ENCODE data around the gene TNS3.

The TNS3 gene

GRCh38 chr7:47480576-47481538 lies 101.1 kb downstream of the TNS3 start:
- H3K4me3 ChIP-seq (replicated peaks; ENCODE audit: insufficient read depth, low read length), result no peak overlapping the region
- H3K27me3 ChIP-seq (ENCODE audit: insufficient read depth, poor library complexity, severe bottlenecking), result no peaks in the 10 kb centered on the region
- no peak overlapping the region for H3K27ac ChIP-seq (replicated peaks)
- no peak for TF ChIP-seq CTCF (IDR thresholded peaks at IDR 0.05; ENCODE audit: insufficient read depth, low read length)
- no peak for TF ChIP-seq GABPA (IDR thresholded peaks at IDR 0.05; ENCODE audit: low read depth)
- no peak for TF ChIP-seq REST (IDR thresholded peaks at IDR 0.05; ENCODE audit: insufficient replicate concordance, low read depth)
- no peak for TF ChIP-seq POLR2AphosphoS5 (IDR thresholded peaks at IDR 0.05; ENCODE audit: low read depth)
- no peak for TF ChIP-seq SPI1 (IDR thresholded peaks at IDR 0.05; ENCODE audit: borderline replicate concordance, low read depth)
- no peak for DNase-seq (ENCODE audit: low read depth in 1 of 2, low spot score in 1 of 2)

- H3K4me3 ChIP-seq (replicated peaks; ENCODE audit: insufficient read depth, low read length), result no peak overlapping the region
- DNase-seq (ENCODE audit: low read depth in 1 of 2, low spot score in 1 of 2), result no peak
- H3K27ac ChIP-seq (replicated peaks), result no peak overlapping the region
- TF ChIP-seq SPI1 (IDR thresholded peaks at IDR 0.05; ENCODE audit: borderline replicate concordance, low read depth), result no peak
- TF ChIP-seq CTCF (IDR thresholded peaks at IDR 0.05; ENCODE audit: insufficient read depth, low read length), result no peak
- no peak for TF ChIP-seq POLR2AphosphoS5 (IDR thresholded peaks at IDR 0.05; ENCODE audit: low read depth)
- no peak for TF ChIP-seq GABPA (IDR thresholded peaks at IDR 0.05; ENCODE audit: low read depth)
- no peak for TF ChIP-seq REST (IDR thresholded peaks at IDR 0.05; ENCODE audit: insufficient replicate concordance, low read depth)
- H3K27me3 ChIP-seq (ENCODE audit: insufficient read depth, poor library complexity, severe bottlenecking), result no peaks in the 10 kb centered on the region
These were observed 101.9 kb downstream of the TNS3 start for GRCh38 chr7:47479821-47480575.

- no peak overlapping the region for H3K27ac ChIP-seq (replicated peaks)
- no peak for TF ChIP-seq SPI1 (IDR thresholded peaks at IDR 0.05; ENCODE audit: borderline replicate concordance, low read depth)
- no peak for TF ChIP-seq POLR2AphosphoS5 (IDR thresholded peaks at IDR 0.05; ENCODE audit: low read depth)
- TF ChIP-seq REST (IDR thresholded peaks at IDR 0.05; ENCODE audit: insufficient replicate concordance, low read depth), result no peak
- no peak for TF ChIP-seq CTCF (IDR thresholded peaks at IDR 0.05; ENCODE audit: insufficient read depth, low read length)
- TF ChIP-seq GABPA (IDR thresholded peaks at IDR 0.05; ENCODE audit: low read depth), result no peak
- no peak overlapping the region for H3K4me3 ChIP-seq (replicated peaks; ENCODE audit: insufficient read depth, low read length)
These were observed 102.8 kb downstream of the TNS3 start for GRCh38 chr7:47478926-47479711.

More at GRCh38 chr7:47478926-47479711, 102.8 kb downstream of the TNS3 start:
- no peak for DNase-seq (ENCODE audit: low read depth in 1 of 2, low spot score in 1 of 2)
- no peaks in the 10 kb centered on the region for H3K27me3 ChIP-seq (ENCODE audit: insufficient read depth, poor library complexity, severe bottlenecking)

All from HL-60 (cell line).